RWPE2 (cell line): ENCODE results near the gene TAF11L13.
A peak's percentile ranks its signal among the peaks of the same experiment; 100 is the strongest.

Source experiments
- ATAC-seq: fragments of 200-7000 bp; cut with Tn5 transposase; 3 replicates; pipeline ENCODE4 v1.9.1; 2021; ENCODE audit warnings: low read depth
- DNase-seq: peaks from one replicate; pipeline ENCODE4 v3.0.0-alpha.2; 2020; ENCODE audit warnings: low spot score
- H3K27ac ChIP-seq: fragments of 450-650 bp; 2 replicates; pipeline ENCODE4 v1.5.1; 2017; ENCODE audit warnings: mild to moderate bottlenecking; ENCODE audit not compliant: poor library complexity, severe bottlenecking
- H3K27me3 ChIP-seq: fragments of 250-450 bp; sonication (Bioruptor Pico); 2 replicates; pipeline ENCODE4 v1.5.1; 2021; ENCODE audit warnings: mild to moderate bottlenecking, moderate library complexity; ENCODE audit not compliant: insufficient read depth, poor library complexity, severe bottlenecking
- H3K36me3 ChIP-seq: fragments of 250-450 bp; sonication (Bioruptor Pico); 2 replicates; pipeline ENCODE4 v1.5.1; 2020; ENCODE audit warnings: low read depth, mild to moderate bottlenecking, moderate library complexity
- H3K4me1 ChIP-seq: fragments of 250-450 bp; sonication (Bioruptor Pico); 2 replicates; pipeline ENCODE4 v1.5.1; 2021; ENCODE audit warnings: mild to moderate bottlenecking, moderate library complexity; ENCODE audit not compliant: insufficient read depth, poor library complexity, severe bottlenecking
- H3K4me3 ChIP-seq: fragments of 250-450 bp; sonication (Bioruptor Pico); 2 replicates; pipeline ENCODE4 v1.5.1; 2021; ENCODE audit warnings: mild to moderate bottlenecking, moderate library complexity; ENCODE audit not compliant: severe bottlenecking
- H3K9me3 ChIP-seq: fragments of 250-450 bp; sonication (Bioruptor Pico); 2 replicates; pipeline ENCODE4 v1.5.1; 2021; ENCODE audit warnings: mild to moderate bottlenecking, moderate library complexity; ENCODE audit not compliant: severe bottlenecking
- TF ChIP-seq, protein P1 (sequence below): fragments of 450-650 bp; IDR thresholded peaks from one replicate; pipeline ENCODE4 v1.5.1; 2017; ENCODE audit warnings: mild to moderate bottlenecking, moderate library complexity; ENCODE audit not compliant: poor library complexity, severe bottlenecking

TAF11L13 gene

DNA sequence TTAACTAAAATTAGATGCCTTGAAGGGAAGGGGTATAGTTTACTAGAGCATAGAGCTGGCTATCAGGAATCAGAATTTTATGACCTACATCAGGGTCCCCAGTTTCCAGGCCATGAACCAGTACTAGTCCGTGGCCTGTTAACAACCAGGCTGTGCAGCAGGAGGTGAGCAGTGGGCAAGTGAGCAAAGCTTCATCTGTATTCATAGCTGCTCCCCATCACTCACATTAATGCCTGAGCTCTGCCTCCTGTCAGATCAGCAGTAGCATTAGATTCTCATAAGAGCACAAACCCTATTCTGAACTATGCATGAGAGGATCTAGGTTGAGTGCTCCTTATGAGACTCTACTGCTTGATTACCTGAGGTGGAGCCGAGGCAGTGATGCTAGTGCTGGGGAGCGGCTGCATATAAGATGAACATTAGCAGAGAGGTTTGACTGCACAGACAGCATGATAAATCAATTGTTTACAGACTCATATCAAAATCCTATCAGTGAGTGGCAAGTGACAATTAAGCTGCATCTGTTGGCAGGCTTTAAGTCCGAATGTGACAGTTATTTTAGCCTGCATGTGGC is 47.0 kb downstream of the TAF11L13 start:
- TF ChIP-seq, protein P1, sequence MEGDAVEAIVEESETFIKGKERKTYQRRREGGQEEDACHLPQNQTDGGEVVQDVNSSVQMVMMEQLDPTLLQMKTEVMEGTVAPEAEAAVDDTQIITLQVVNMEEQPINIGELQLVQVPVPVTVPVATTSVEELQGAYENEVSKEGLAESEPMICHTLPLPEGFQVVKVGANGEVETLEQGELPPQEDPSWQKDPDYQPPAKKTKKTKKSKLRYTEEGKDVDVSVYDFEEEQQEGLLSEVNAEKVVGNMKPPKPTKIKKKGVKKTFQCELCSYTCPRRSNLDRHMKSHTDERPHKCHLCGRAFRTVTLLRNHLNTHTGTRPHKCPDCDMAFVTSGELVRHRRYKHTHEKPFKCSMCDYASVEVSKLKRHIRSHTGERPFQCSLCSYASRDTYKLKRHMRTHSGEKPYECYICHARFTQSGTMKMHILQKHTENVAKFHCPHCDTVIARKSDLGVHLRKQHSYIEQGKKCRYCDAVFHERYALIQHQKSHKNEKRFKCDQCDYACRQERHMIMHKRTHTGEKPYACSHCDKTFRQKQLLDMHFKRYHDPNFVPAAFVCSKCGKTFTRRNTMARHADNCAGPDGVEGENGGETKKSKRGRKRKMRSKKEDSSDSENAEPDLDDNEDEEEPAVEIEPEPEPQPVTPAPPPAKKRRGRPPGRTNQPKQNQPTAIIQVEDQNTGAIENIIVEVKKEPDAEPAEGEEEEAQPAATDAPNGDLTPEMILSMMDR, result no peak
- Histone ChIP-seq H3K4me1 (peaks cover 4% of the 10 kb centered on the region), H3K9me3 (no peaks in the 10 kb centered on the region), H3K4me3 (no peak overlapping the region), H3K27ac (no peak overlapping the region), H3K27me3 (no peaks in the 10 kb centered on the region), H3K36me3 (no peaks in the 10 kb centered on the region)
- DNase-seq (no peak), ATAC-seq (no peak)

DNA sequence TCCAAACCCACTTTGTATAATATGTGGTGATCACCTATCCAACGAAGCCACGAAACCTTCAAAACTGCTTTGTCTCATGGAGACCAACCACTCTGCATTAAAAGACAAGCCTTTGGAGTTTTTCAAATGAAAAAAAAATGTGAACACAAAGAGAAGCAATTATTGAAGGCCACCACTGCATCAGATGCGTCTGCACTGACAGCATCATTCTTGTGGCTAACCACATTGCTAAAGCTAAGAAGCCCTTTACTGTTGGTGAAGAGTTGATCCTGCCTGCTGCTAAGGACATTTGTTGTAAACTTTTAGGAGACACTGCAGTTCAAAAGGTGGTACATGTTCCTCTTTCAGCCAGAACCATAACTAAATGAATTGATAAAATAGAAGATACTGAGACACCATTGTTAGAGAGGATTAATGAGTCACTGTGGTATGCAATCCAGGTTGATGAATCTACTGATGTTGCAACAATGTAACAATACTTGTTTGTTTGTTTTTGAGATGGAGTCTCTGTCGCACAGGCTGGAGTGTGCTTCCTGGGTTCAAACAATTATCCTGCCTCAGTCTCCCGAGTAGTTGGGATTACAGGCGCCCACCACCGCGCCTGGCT is 47.8 kb downstream of the TAF11L13 start:
- no peak overlapping the region for H3K4me3 ChIP-seq
- H3K27me3 ChIP-seq, result no peaks in the 10 kb centered on the region
- TF ChIP-seq, protein P1, result no peak
- H3K4me1 ChIP-seq, result peaks cover 4% of the 10 kb centered on the region
- no peaks in the 10 kb centered on the region for H3K36me3 ChIP-seq
- H3K9me3 ChIP-seq, result no peaks in the 10 kb centered on the region
- DNase-seq (no peak), ATAC-seq (peak; percentile 90)
- H3K27ac ChIP-seq, result no peak overlapping the region

DNA sequence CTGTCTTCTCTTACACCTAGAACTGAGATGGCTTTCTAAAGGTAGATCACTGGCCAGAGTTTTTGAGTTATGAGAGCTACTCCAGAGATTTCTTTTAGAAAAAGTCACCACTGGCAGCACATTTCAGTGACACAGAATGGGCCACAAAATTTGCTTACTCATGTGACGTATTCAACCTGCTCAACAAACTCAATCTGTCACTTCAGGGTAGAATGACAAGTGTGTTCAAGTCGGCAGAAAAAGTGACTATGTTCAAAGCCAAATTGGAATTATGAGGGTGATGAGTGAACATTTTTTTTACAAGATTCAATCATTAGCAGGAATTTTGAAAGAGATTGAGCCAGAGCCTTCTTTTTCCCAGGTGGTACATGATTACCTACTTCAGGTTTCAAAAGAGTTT is 48.8 kb downstream of the TAF11L13 start:
- Histone ChIP-seq H3K4me3 (no peak overlapping the region), H3K36me3 (no peaks in the 10 kb centered on the region), H3K4me1 (peaks cover 4% of the 10 kb centered on the region), H3K9me3 (no peaks in the 10 kb centered on the region), H3K27ac (no peak overlapping the region), H3K27me3 (no peaks in the 10 kb centered on the region)
- ATAC-seq (no peak), DNase-seq (no peak)
- TF ChIP-seq, protein P1, result no peak
